HepG2 (cell line): Measurements from ENCODE around the gene ANO10. TPM values are rescaled to one million over a fixed set of nuclear protein-coding genes. Genes with fewer than 3 reads are reported as not detected.

Source experiments
- ATAC-seq: fragments of 200-7000 bp; cut with Tn5 transposase; 3 replicates; pipeline ENCODE4 v1.9.1; 2020; ENCODE audit warnings: mild to moderate bottlenecking, moderate library complexity
- BruUV-seq: library from RNA; stranded (reverse); fragments of 400-500 nt; replicated peaks from 2 replicates; lab custom pipeline; 2021; lab: Mats Ljungman, UMichigan
- CTCF ChIA-PET: fragments of 300-600 bp; formaldehyde crosslinking; extraction: SDS; loops from one replicate; lab custom pipeline; 2021; ENCODE audit warnings: low total read pairs, inconsistent platforms, low intra/inter-chr PET ratio; lab: Yijun Ruan, JAX
- POLR2A ChIA-PET: fragments of 350-600 bp; sonication (Branson Sonifier 250); formaldehyde crosslinking; loops from one replicate; lab custom pipeline; 2020; ENCODE audit warnings: antibody characterized with exemption, inconsistent platforms; lab: Yijun Ruan, JAX
- DNase-seq: peaks from one replicate; pipeline ENCODE4 v3.0.0-alpha.2; 2015; ENCODE audit warnings: low spot score
- FAIRE-seq: peaks from 3 replicates; lab custom pipeline; 2011; peaks lifted over from hg19 to GRCh38; lab: Jason Lieb, UNC
- H2AFZ ChIP-seq: one replicate; pipeline ENCODE4 v1.6.1; 2011; ENCODE audit warnings: low read length, inconsistent platforms
- H3K27ac ChIP-seq: fragments of 300-600 bp; 3 replicates; pipeline ENCODE4 v1.8.0; 2011; ENCODE audit warnings: mixed run types, mild to moderate bottlenecking, mixed read lengths, low read length, inconsistent platforms; ENCODE audit not compliant: insufficient read depth; ENCODE audit errors: extremely low read length
- H3K27me3 ChIP-seq, 2 experiments: fragments of 200-600 bp in 1 of 2; 2 replicates in 1 of 2; 3 replicates in 1 of 2; pipeline versions ENCODE4 v1.6.0 to v1.8.0; 2011; ENCODE audit warnings: low read length in 2 of 2, mild to moderate bottlenecking in 2 of 2, moderate library complexity in 2 of 2, inconsistent platforms in 1 of 2; ENCODE audit not compliant: insufficient read depth in 2 of 2, control insufficient read depth in 1 of 2
- H3K36me3 ChIP-seq, 2 experiments: fragments of 200-600 bp in 1 of 2; replicated peaks in 1 of 2; 2 replicates in 1 of 2; 3 replicates in 1 of 2; pipeline versions ENCODE4 v1.5.1 to v1.8.0; 2011; ENCODE audit warnings: low read length in 2 of 2, inconsistent platforms in 1 of 2; ENCODE audit not compliant: insufficient read depth in 2 of 2, control insufficient read depth in 1 of 2
- H3K4me1 ChIP-seq: 2 replicates; pipeline ENCODE4 v1.5.1; 2012; ENCODE audit warnings: low read length, inconsistent platforms; ENCODE audit not compliant: insufficient read depth
- H3K4me2 ChIP-seq: 2 replicates; pipeline ENCODE4 v1.6.0; 2011; ENCODE audit warnings: low read depth, low read length, inconsistent platforms
- H3K4me3 ChIP-seq, 3 experiments: fragments of 200-600 bp in 1 of 3; sonication (generic), shearing (Covaris generic) in 1 of 3; replicated peaks in 1 of 3; 2 replicates each; pipeline ENCODE4 v1.5.1; 2011 to 2016; ENCODE audit warnings: low read length in 3 of 3, inconsistent platforms in 2 of 3, low read depth in 2 of 3, mild to moderate bottlenecking in 2 of 3, control low read depth in 1 of 3, mixed read lengths in 1 of 3; ENCODE audit not compliant: insufficient read depth in 1 of 3
- H3K79me2 ChIP-seq: one replicate; pipeline ENCODE4 v1.6.1; 2011; ENCODE audit warnings: low read length, inconsistent platforms; ENCODE audit not compliant: insufficient read depth
- H3K9ac ChIP-seq: 2 replicates; pipeline ENCODE4 v1.6.0; 2011; ENCODE audit warnings: mild to moderate bottlenecking, low read depth, low read length, inconsistent platforms; ENCODE audit not compliant: insufficient read depth
- H3K9me3 ChIP-seq: 2 replicates; pipeline ENCODE4 v1.5.1; 2012; ENCODE audit warnings: mild to moderate bottlenecking, low read length
- H4K20me1 ChIP-seq: 2 replicates; pipeline ENCODE4 v1.6.0; 2011; ENCODE audit warnings: inconsistent platforms, mild to moderate bottlenecking, low read length, moderate library complexity; ENCODE audit not compliant: insufficient read depth
- ATF2 ChIP-seq: sonication (generic); formaldehyde crosslinking; IDR thresholded peaks from 2 replicates; pipeline ENCODE4 v1.4.0; 2020; ENCODE audit warnings: missing genetic modification reagents
- CREBL2 ChIP-seq: sonication (generic); formaldehyde crosslinking; IDR thresholded peaks from 2 replicates; pipeline ENCODE4 v1.8.1; 2023; ENCODE audit warnings: missing genetic modification reagents, mild to moderate bottlenecking, borderline replicate concordance
- FIP1L1 ChIP-seq: fragments of 200-400 bp; formaldehyde crosslinking; IDR thresholded peaks from 2 replicates; pipeline ENCODE4 v1.6.1; 2018; ENCODE audit warnings: low read depth, mild to moderate bottlenecking, low read length, moderate library complexity, borderline replicate concordance; ENCODE audit not compliant: insufficient read depth
- FOXK2 ChIP-seq: fragments of 450-650 bp; IDR thresholded peaks from 2 replicates; pipeline ENCODE4 v1.6.1; 2016
- HMG20B ChIP-seq: conservative IDR thresholded peaks from 2 replicates; pipeline ENCODE4 v1.6.1; 2016; ENCODE audit warnings: missing genetic modification reagents, missing compliant biosample characterization
- ISX ChIP-seq: sonication (generic); formaldehyde crosslinking; conservative IDR thresholded peaks from 2 replicates; pipeline ENCODE4 v1.5.0; 2020; ENCODE audit warnings: missing genetic modification reagents
- MAX ChIP-seq: IDR thresholded peaks from 2 replicates; pipeline ENCODE4 v1.6.1; 2012; ENCODE audit warnings: inconsistent platforms
- NCOA1 ChIP-seq: sonication (generic); formaldehyde crosslinking; IDR thresholded peaks from 2 replicates; pipeline ENCODE4 v1.9.0; 2021; ENCODE audit warnings: missing genetic modification reagents
- POLR2G ChIP-seq: fragments of 200-400 bp; formaldehyde crosslinking; IDR thresholded peaks from 2 replicates; pipeline ENCODE4 v1.6.1; 2018; ENCODE audit warnings: mild to moderate bottlenecking, low read depth, low read length, moderate library complexity
- RORA ChIP-seq: sonication (generic); formaldehyde crosslinking; IDR thresholded peaks from 2 replicates; pipeline ENCODE4 v1.5.0; 2020; ENCODE audit warnings: mild to moderate bottlenecking, missing genetic modification reagents, moderate library complexity
- RXRB ChIP-seq: IDR thresholded peaks from 2 replicates; pipeline ENCODE4 v1.6.1; 2016; ENCODE audit warnings: borderline replicate concordance, missing genetic modification reagents, missing compliant biosample characterization
- SMAD1 ChIP-seq: sonication (generic); formaldehyde crosslinking; IDR thresholded peaks from 2 replicates; pipeline ENCODE4 v1.4.0; 2020; ENCODE audit warnings: missing genetic modification reagents, low read depth, mild to moderate bottlenecking, borderline replicate concordance
- TARDBP ChIP-seq: sonication (generic); formaldehyde crosslinking; IDR thresholded peaks from 2 replicates; pipeline ENCODE4 v1.8.0; 2022; ENCODE audit warnings: mild to moderate bottlenecking, missing genetic modification reagents
- TFDP1 ChIP-seq: IDR thresholded peaks from 2 replicates; pipeline ENCODE4 v1.6.1; 2016; ENCODE audit warnings: missing compliant biosample characterization, missing genetic modification reagents, borderline replicate concordance
- THAP7 ChIP-seq: sonication (generic); formaldehyde crosslinking; IDR thresholded peaks from 2 replicates; pipeline ENCODE4 v1.8.1; 2023; ENCODE audit warnings: mild to moderate bottlenecking, missing genetic modification reagents
- ZNF451 ChIP-seq: sonication (generic); formaldehyde crosslinking; IDR thresholded peaks from 2 replicates; pipeline ENCODE4 v1.5.0; 2020; ENCODE audit warnings: mild to moderate bottlenecking, missing genetic modification reagents
- ZNF788 ChIP-seq: sonication (generic); formaldehyde crosslinking; IDR thresholded peaks from 2 replicates; pipeline ENCODE4 v1.5.0; 2020; ENCODE audit warnings: mild to moderate bottlenecking, missing genetic modification reagents, borderline replicate concordance
- in situ Hi-C: cut with HindIII; loops from 2 replicates; pipeline ENCODE4 v1.10.0; 2017; ENCODE audit warnings: low pct_unique_long_range_greater_than_20kb; ENCODE audit not compliant: extremely low pct_ligation_motif_present
- intact Hi-C: fragments of 100-400 bp; cut with micrococcal nuclease; formaldehyde crosslinking; loops from one replicate; pipeline ENCODE4 v1.10.0; 2022; ENCODE audit not compliant: unreplicated experiment
- polyA plus RNA-seq, 8 experiments: library from polyadenylated mRNA; depleted of rRNA in 3 of 8; stranded (reverse) in 7 of 8; unstranded in 1 of 8; fragments of >200 nt; fragmentation: Illumina TruSeq in 4 of 8; extraction: Trizol in 4 of 8; gene quantifications; 2 replicates each; pipeline versions ENCODE4 v1.2.1 to v1.2.3, GENCODE V29; 2011 to 2016; ENCODE audit warnings: low read depth in 4 of 8, missing spikeins in 1 of 8, mixed read lengths in 1 of 8; ENCODE audit not compliant: insufficient read depth in 1 of 8
- total RNA-seq, 5 experiments: library from RNA; depleted of rRNA; stranded (reverse); fragments of >200 nt; fragmentation: Illumina TruSeq; extraction: Trizol; gene quantifications; 2 replicates each; pipeline ENCODE4 v1.2.3, GENCODE V29; 2016; ENCODE audit warnings: low read depth in 1 of 5

ANO10 gene
- total and polyA plus RNA-seq, 2 of the 13 experiments (the other 11 are each of a cell fraction or from before 2014, with no cell fraction given) = 10.4 to 13.1 TPM

GRCh38 chr3:43528498-43529099, 93.2 kb downstream of the ANO10 start:
- Histone ChIP-seq H2AFZ (no peak overlapping the region), H3K27me3 (no peaks in the 10 kb centered on the region), H3K9ac (no peak overlapping the region), H3K36me3 (no peaks in the 10 kb centered on the region), H3K9me3 (peaks cover 8% of the 10 kb centered on the region), H4K20me1 (no peaks in the 10 kb centered on the region), H3K79me2 (no peaks in the 10 kb centered on the region), H3K4me3 (no peak overlapping the region), H3K4me1 (peaks cover under 1% of the 10 kb centered on the region; the same call in 1 of the 2 replicates), H3K27ac (no peak overlapping the region), H3K4me2 (no peak overlapping the region)
- ChIA-PET POLR2A (no interaction called here), CTCF (no interaction called here)
- TF ChIP-seq FOXK2 = no peak
- TF ChIP-seq CREBL2 (CRISPR knock-in tag) = no peak
- TF ChIP-seq NCOA1 (CRISPR knock-in tag) = no peak
- no peak for TF ChIP-seq THAP7
- TF ChIP-seq ZNF451 = no peak
- TF ChIP-seq POLR2G = no peak
- TF ChIP-seq RORA (CRISPR knock-in tag) = no peak
- no peak for TF ChIP-seq FIP1L1
- TF ChIP-seq TFDP1 (CRISPR knock-in tag) = no peak
- no peak for TF ChIP-seq HMG20B
- TF ChIP-seq ZNF788 = no peak
- TF ChIP-seq RXRB (CRISPR knock-in tag) = no peak
- TF ChIP-seq ATF2 (CRISPR knock-in tag) = no peak
- no peak for TF ChIP-seq ISX
- no peak for TF ChIP-seq MAX
- no peak for TF ChIP-seq SMAD1 (CRISPR knock-in tag)
- TF ChIP-seq TARDBP (CRISPR knock-in tag) = no peak
- DNase-seq (no peak), FAIRE-seq (no peak), ATAC-seq (no peak)
- BruUV-seq = no TSS peak
- in situ Hi-C loops (no loop called here), intact Hi-C loops (loop anchor here (10.0 kb wide), 1 partner anchor 676 kb away; no protein-coding TSS in a partner anchor)
